Neural cell (in vitro differentiated cells): ENCODE data around the gene TOR1A. TPM values are rescaled to one million over a fixed set of nuclear protein-coding genes. Genes with fewer than 3 reads are reported as not detected.

ENCODE experiments used
- H2AFZ ChIP-seq: fragments of 200-600, 300-800 bp; sonication (generic), shearing (Covaris generic); 2 replicates; pipeline ENCODE4 v1.6.0; 2014; ENCODE audit warnings: low read depth, mild to moderate bottlenecking, antibody characterized with exemption, low read length, moderate library complexity
- H3F3A ChIP-seq: fragments of 200-600 bp; shearing (Covaris generic); 2 replicates; pipeline ENCODE4 v1.6.1; 2016; ENCODE audit warnings: mild to moderate bottlenecking, moderate library complexity, mixed read lengths, antibody characterized with exemption, low read length; ENCODE audit not compliant: insufficient read depth, poor library complexity, severe bottlenecking
- H3K27ac ChIP-seq: fragments of 200-600, 300-800 bp; sonication (generic), shearing (Covaris generic); 2 replicates; pipeline ENCODE4 v1.5.1; 2014; ENCODE audit warnings: mild to moderate bottlenecking, low read length, moderate library complexity
- H3K27me3 ChIP-seq: fragments of 300-800, 200-600 bp; sonication (generic), shearing (Covaris generic); 2 replicates; pipeline ENCODE4 v1.6.0; 2014; ENCODE audit warnings: mild to moderate bottlenecking, low read depth, low read length, moderate library complexity; ENCODE audit not compliant: insufficient read depth
- H3K36me3 ChIP-seq: fragments of 300-800, 200-600 bp; sonication (generic), shearing (Covaris generic); 2 replicates; pipeline ENCODE4 v1.5.1; 2014; ENCODE audit warnings: mild to moderate bottlenecking, antibody characterized with exemption, low read length, moderate library complexity; ENCODE audit not compliant: insufficient read depth
- H3K4me2 ChIP-seq: fragments of 300-800, 200-600 bp; sonication (generic), shearing (Covaris generic); 2 replicates; pipeline ENCODE4 v1.6.0; 2014; ENCODE audit warnings: mild to moderate bottlenecking, low read length
- H3K4me3 ChIP-seq: fragments of 300-800, 200-600 bp; sonication (generic), shearing (Covaris generic); 2 replicates; pipeline ENCODE4 v1.5.1; 2014; ENCODE audit warnings: mild to moderate bottlenecking, low read length, moderate library complexity
- H3K79me2 ChIP-seq: fragments of 200-600 bp; shearing (Covaris generic); replicated peaks from 2 replicates; pipeline ENCODE4 v1.6.0; 2014; ENCODE audit warnings: mild to moderate bottlenecking, low read length, moderate library complexity; ENCODE audit not compliant: insufficient read depth
- H3K9ac ChIP-seq: fragments of 300-800, 200-600 bp; sonication (generic), shearing (Covaris generic); 2 replicates; pipeline ENCODE4 v1.6.1; 2016; ENCODE audit warnings: mild to moderate bottlenecking, low read length, mixed read lengths
- H3K9me2 ChIP-seq: fragments of 200-600 bp; shearing (Covaris generic); 2 replicates; pipeline ENCODE4 v1.6.1; 2016; ENCODE audit warnings: mild to moderate bottlenecking, low read length, mixed read lengths; ENCODE audit not compliant: insufficient read depth
- H3K9me3 ChIP-seq: fragments of 200-600, 300-800 bp; sonication (generic), shearing (Covaris generic); 2 replicates; pipeline ENCODE4 v1.6.1; 2016; ENCODE audit warnings: mild to moderate bottlenecking, mixed run types, low read length, moderate library complexity, mixed read lengths
- H4K20me1 ChIP-seq: fragments of 200-600 bp; shearing (Covaris generic); 2 replicates; pipeline ENCODE4 v1.6.1; 2016; ENCODE audit warnings: mild to moderate bottlenecking, mixed run types; ENCODE audit not compliant: insufficient read depth
- CTCF ChIP-seq: fragments of 450-650 bp; IDR thresholded peaks from 2 replicates; pipeline ENCODE4 v1.5.1; 2014; ENCODE audit warnings: antibody characterized with exemption, mild to moderate bottlenecking, moderate library complexity; ENCODE audit not compliant: poor library complexity, severe bottlenecking
- EP300 ChIP-seq: fragments of 450-650 bp; conservative IDR thresholded peaks from 2 replicates; pipeline ENCODE4 v1.6.1; 2014; ENCODE audit warnings: antibody characterized with exemption, mild to moderate bottlenecking, moderate library complexity; ENCODE audit not compliant: poor library complexity, severe bottlenecking
- EZH2 ChIP-seq: fragments of 200-600, 300-800 bp; shearing (Covaris generic), sonication (generic); IDR thresholded peaks from 2 replicates; pipeline ENCODE4 v1.6.1; 2014; ENCODE audit warnings: antibody characterized with exemption, low read length, borderline replicate concordance, mild to moderate bottlenecking; ENCODE audit not compliant: insufficient read depth, poor library complexity, severe bottlenecking
- MXI1 ChIP-seq: fragments of 450-650 bp; conservative IDR thresholded peaks from 2 replicates; pipeline ENCODE4 v1.6.1; 2014; ENCODE audit warnings: antibody characterized with exemption, mild to moderate bottlenecking; ENCODE audit not compliant: poor library complexity, severe bottlenecking
- POLR2AphosphoS5 ChIP-seq: IDR thresholded peaks from 2 replicates; pipeline ENCODE4 v1.6.1; 2012
- RAD21 ChIP-seq: fragments of 450-650 bp; conservative IDR thresholded peaks from 2 replicates; pipeline ENCODE4 v1.6.1; 2014; ENCODE audit warnings: antibody characterized with exemption, mild to moderate bottlenecking, moderate library complexity
- REST ChIP-seq: IDR thresholded peaks from 2 replicates; pipeline ENCODE4 v1.6.1; 2012; ENCODE audit warnings: borderline replicate concordance
- SMC3 ChIP-seq: fragments of 450-650 bp; conservative IDR thresholded peaks from 2 replicates; pipeline ENCODE4 v1.6.1; 2014; ENCODE audit warnings: antibody characterized with exemption, mild to moderate bottlenecking, moderate library complexity; ENCODE audit not compliant: poor library complexity
- TAF1 ChIP-seq: IDR thresholded peaks from 2 replicates; pipeline ENCODE4 v1.6.1; 2012; ENCODE audit warnings: low read depth
- polyA plus RNA-seq: library from polyadenylated mRNA; depleted of rRNA; stranded (reverse); fragments of >200 nt; gene quantifications from 2 replicates; pipeline ENCODE4 v1.2.3, GENCODE V29; 2014

Gene TOR1A
- polyA plus RNA-seq, 1 donor from 2014 or later = 56.3 TPM

GRCh38 chr9:129802833-129803675, 20.9 kb downstream of the TOR1A start, which contains the start of gene TOR1B:
Gene TOR1B (plus strand): TSS chr9:129803184. CDS start chr9:129803213, 29 bp downstream.
- H3K9me3 ChIP-seq = no peaks in the 10 kb centered on the region
- H3K4me3 ChIP-seq = peak within 1 kb of the TSS; percentile 95
- H3K9ac ChIP-seq = peak within 1 kb of the TSS; percentile 77
- H3K79me2 ChIP-seq = no peaks in the 10 kb centered on the region
- peak within 1 kb of the TSS; percentile 79 for H3K27ac ChIP-seq
- no peaks in the 10 kb centered on the region for H4K20me1 ChIP-seq
- H3K9me2 ChIP-seq = no peaks in the 10 kb centered on the region
- peak within 1 kb of the TSS; percentile 66 for H3K4me2 ChIP-seq
- no peaks in the 10 kb centered on the region for H3K36me3 ChIP-seq
- no peaks in the 10 kb centered on the region for H3K27me3 ChIP-seq
- TF ChIP-seq RAD21 (peak; percentile 31), REST (peak; percentile 84), MXI1 (peak; percentile 88), SMC3 (peak; percentile 41), EP300 (peak; percentile 70), POLR2AphosphoS5 (peak; percentile 97), TAF1 (peak; percentile 4), EZH2 (no peak), CTCF (peak; percentile 29)
- H3F3A ChIP-seq = no peaks in the 10 kb centered on the region
- no peak within 1 kb of the TSS for H2AFZ ChIP-seq

GRCh38 chr9:129801504-129801903, 22.4 kb downstream of the TOR1A start:
- Histone ChIP-seq H3K27me3 (no peaks in the 10 kb centered on the region), H3K36me3 (no peaks in the 10 kb centered on the region), H3K9ac (no peak overlapping the region), H3K4me3 (no peak overlapping the region), H4K20me1 (no peaks in the 10 kb centered on the region), H3K9me3 (no peaks in the 10 kb centered on the region), H3K4me2 (no peak overlapping the region), H3K27ac (no peak overlapping the region), H2AFZ (no peak overlapping the region), H3F3A (no peaks in the 10 kb centered on the region), H3K79me2 (no peaks in the 10 kb centered on the region), H3K9me2 (no peaks in the 10 kb centered on the region)
- TF ChIP-seq CTCF = no peak
- no peak for TF ChIP-seq POLR2AphosphoS5
- no peak for TF ChIP-seq SMC3
- no peak for TF ChIP-seq MXI1
- TF ChIP-seq TAF1 = no peak
- no peak for TF ChIP-seq EP300
- no peak for TF ChIP-seq EZH2
- TF ChIP-seq RAD21 = no peak
- no peak for TF ChIP-seq REST
